ENCODE data around the gene ZSWIM5. TPM values are rescaled to one million over a fixed set of nuclear protein-coding genes. Genes with fewer than 3 reads are reported as not detected.
"Not testable (repeated sequence)": the region's sequence is repeated elsewhere in the genome, so short reads cannot be mapped to it uniquely, and the experiment has no call there.

ZSWIM5 gene
- total RNA-seq, 1 experiment from 2014 or later = 7.9 TPM

DNA sequence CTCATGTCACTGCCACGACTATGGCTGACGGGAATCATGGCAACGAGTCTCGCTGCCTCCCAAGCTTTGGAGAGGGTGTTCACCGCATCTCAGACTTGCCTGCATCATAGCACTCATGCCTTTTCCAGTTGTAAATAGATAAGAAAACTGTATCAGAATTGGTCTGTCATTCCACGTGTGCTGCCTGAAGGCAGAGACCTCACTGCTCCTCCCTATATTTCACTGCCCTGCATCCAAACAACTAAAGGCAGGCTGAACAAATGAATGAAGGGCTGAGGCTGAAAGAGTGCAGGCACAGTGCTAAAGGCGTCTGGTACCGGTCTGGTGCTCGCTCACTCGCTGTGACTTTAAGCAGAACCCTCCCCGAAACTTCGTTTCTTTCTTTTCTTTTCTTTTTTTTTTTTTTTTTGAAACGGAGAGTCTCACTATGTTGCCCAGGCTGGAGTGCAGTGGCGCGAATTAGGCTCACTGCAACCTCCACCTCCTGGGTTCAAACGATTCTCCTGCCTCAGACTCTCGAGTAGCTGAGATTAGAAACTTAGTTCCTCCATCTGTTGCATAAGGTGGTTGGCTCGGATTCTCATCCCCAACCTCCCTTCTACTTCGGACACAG, 220.6 kb downstream of the ZSWIM5 start:
- no peak for TF ChIP-seq SIN3A (IDR thresholded peaks at IDR 0.05; ENCODE audit: borderline replicate concordance, insufficient read depth, low read depth, low read length)
- no peak for TF ChIP-seq POLR2AphosphoS5 (IDR thresholded peaks at IDR 0.05; ENCODE audit: low read depth, low read length)
- TF ChIP-seq REST (IDR thresholded peaks at IDR 0.05; ENCODE audit: insufficient read depth in 1 of 2, low read depth in 2 of 2, low read length in 1 of 2) = no peak
- TF ChIP-seq CTCF (IDR thresholded peaks at IDR 0.05) = no peak
- no peak for TF ChIP-seq TCF7L2 (IDR thresholded peaks at IDR 0.05; ENCODE audit: low read depth, low read length)
- Histone ChIP-seq H3K27ac (ENCODE audit: low read length) (peak overlapping the region; percentile 88), H3K9me3 (ENCODE audit: control insufficient read depth, insufficient read depth, low read depth, low read length) (no peaks in the 10 kb centered on the region), H3K36me3 (ENCODE audit: control insufficient read depth, insufficient read depth, low read length) (peaks cover 6% of the 10 kb centered on the region; the same call in 1 of the 2 replicates), H3K4me3 (ENCODE audit: low read depth in 2 of 2, low read length in 2 of 2) (peak overlapping the region; percentile 82 to 90), H3K4me1 (ENCODE audit: control insufficient read depth, insufficient read depth, low read length) (peaks cover 7% of the 10 kb centered on the region), H3K27me3 (ENCODE audit: control insufficient read depth, insufficient read depth, low read length) (no peaks in the 10 kb centered on the region)
- POLR2A ChIA-PET = interaction anchor here (0.6 kb wide), 1 partner anchor 166 kb away, joined by 3 read pairs; no protein-coding TSS in a partner anchor
- in situ Hi-C loops (cut with HindIII; ENCODE audit: low pct_unique_long_range_greater_than_20kb, low sequenced_read_pairs) = no loop called here
- peak; percentile 9; the same call in 1 of the 2 replicates for ATAC-seq
- BruUV-seq (replicated peaks) = TSS peak; percentile 93
- no peak for DNase-seq (ENCODE audit: low read depth, low spot score)
- CTCF ChIA-PET = no interaction called here
- intact Hi-C loops (cut with micrococcal nuclease; ENCODE audit: unreplicated experiment) = no loop called here

DNA sequence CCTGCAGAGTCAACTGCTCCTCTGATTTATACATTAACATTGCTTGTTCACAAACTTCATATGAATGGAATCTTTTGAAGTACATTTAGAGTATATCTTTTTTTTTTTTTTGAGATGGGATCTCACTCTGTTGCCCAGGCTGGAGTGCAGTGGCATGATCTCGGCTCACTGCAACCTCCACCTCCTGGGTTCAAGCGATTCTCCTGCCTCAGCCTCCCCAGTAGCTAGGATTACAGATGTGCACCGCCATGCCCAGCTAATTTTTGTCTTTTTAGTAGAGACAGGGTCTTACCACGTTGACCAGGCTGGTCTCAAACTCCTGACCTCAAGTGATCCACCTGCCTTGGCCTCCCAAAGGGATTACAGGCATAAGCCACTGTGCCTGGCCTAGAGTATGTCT, 229.0 kb downstream of the ZSWIM5 start:
- in situ Hi-C loops (cut with HindIII; ENCODE audit: low pct_unique_long_range_greater_than_20kb, low sequenced_read_pairs); intact Hi-C loops (cut with micrococcal nuclease; ENCODE audit: unreplicated experiment); H3K36me3 ChIP-seq (ENCODE audit: control insufficient read depth, insufficient read depth, low read length); H3K4me1 ChIP-seq (ENCODE audit: control insufficient read depth, insufficient read depth, low read length); BruUV-seq (replicated peaks); CTCF ChIA-PET; H3K9me3 ChIP-seq (ENCODE audit: control insufficient read depth, insufficient read depth, low read depth, low read length); H3K27me3 ChIP-seq (ENCODE audit: control insufficient read depth, insufficient read depth, low read length); H3K4me3 ChIP-seq (ENCODE audit: low read depth in 2 of 2, low read length in 2 of 2); DNase-seq (ENCODE audit: low read depth, low spot score); H3K27ac ChIP-seq (ENCODE audit: low read length); POLR2A ChIA-PET; ATAC-seq: not testable (repeated sequence)

- H3K9me3 ChIP-seq (ENCODE audit: control insufficient read depth, insufficient read depth, low read depth, low read length) = no peaks in the 10 kb centered on the region
- in situ Hi-C loops (cut with HindIII; ENCODE audit: low pct_unique_long_range_greater_than_20kb, low sequenced_read_pairs) (no loop called here), intact Hi-C loops (cut with micrococcal nuclease; ENCODE audit: unreplicated experiment) (no loop called here)
- no peak for TF ChIP-seq SIN3A (IDR thresholded peaks at IDR 0.05; ENCODE audit: borderline replicate concordance, insufficient read depth, low read depth, low read length)
- no peak for TF ChIP-seq CTCF (IDR thresholded peaks at IDR 0.05)
- no peak for TF ChIP-seq REST (IDR thresholded peaks at IDR 0.05; ENCODE audit: insufficient read depth in 1 of 2, low read depth in 2 of 2, low read length in 1 of 2)
- TF ChIP-seq TCF7L2 (IDR thresholded peaks at IDR 0.05; ENCODE audit: low read depth, low read length) = no peak
- TF ChIP-seq POLR2AphosphoS5 (IDR thresholded peaks at IDR 0.05; ENCODE audit: low read depth, low read length) = no peak
- no TSS peak for BruUV-seq (replicated peaks)
- H3K36me3 ChIP-seq (ENCODE audit: control insufficient read depth, insufficient read depth, low read length) = peaks cover 5% of the 10 kb centered on the region
- no peaks in the 10 kb centered on the region for H3K4me1 ChIP-seq (ENCODE audit: control insufficient read depth, insufficient read depth, low read length)
- H3K27me3 ChIP-seq (ENCODE audit: control insufficient read depth, insufficient read depth, low read length) = no peaks in the 10 kb centered on the region
- no peak for DNase-seq (ENCODE audit: low read depth, low spot score)
- no peak overlapping the region for H3K4me3 ChIP-seq (ENCODE audit: low read depth in 2 of 2, low read length in 2 of 2)
- H3K27ac ChIP-seq (ENCODE audit: low read length) = no peak overlapping the region
- ATAC-seq = no peak
- ChIA-PET CTCF (no interaction called here), POLR2A (no interaction called here)
Measured at GRCh38 chr1:44976252-44976651, 230.2 kb downstream of the ZSWIM5 start.
